HepG2 (cell line): ENCODE data around the gene PSMG1. TPM values are rescaled to one million over a fixed set of nuclear protein-coding genes. Genes with fewer than 3 reads are reported as not detected.

Experiments used
- ATAC-seq: fragments of 200-7000 bp; cut with Tn5 transposase; 3 replicates; pipeline ENCODE4 v1.9.1; 2020; ENCODE audit warnings: mild to moderate bottlenecking, moderate library complexity
- BruUV-seq: library from RNA; stranded (reverse); fragments of 400-500 nt; replicated peaks from 2 replicates; lab custom pipeline; 2021; lab: Mats Ljungman, UMichigan
- CTCF ChIA-PET: fragments of 300-600 bp; formaldehyde crosslinking; extraction: SDS; loops from one replicate; lab custom pipeline; 2021; ENCODE audit warnings: low total read pairs, inconsistent platforms, low intra/inter-chr PET ratio; lab: Yijun Ruan, JAX
- POLR2A ChIA-PET: fragments of 350-600 bp; sonication (Branson Sonifier 250); formaldehyde crosslinking; loops from one replicate; lab custom pipeline; 2020; ENCODE audit warnings: antibody characterized with exemption, inconsistent platforms; lab: Yijun Ruan, JAX
- DNase-seq: peaks from one replicate; pipeline ENCODE4 v3.0.0-alpha.2; 2015; ENCODE audit warnings: low spot score
- FAIRE-seq: peaks from 3 replicates; lab custom pipeline; 2011; peaks lifted over from hg19 to GRCh38; lab: Jason Lieb, UNC
- H2AFZ ChIP-seq: one replicate; pipeline ENCODE4 v1.6.1; 2011; ENCODE audit warnings: low read length, inconsistent platforms
- H3K27ac ChIP-seq: fragments of 300-600 bp; 3 replicates; pipeline ENCODE4 v1.8.0; 2011; ENCODE audit warnings: mixed run types, mild to moderate bottlenecking, mixed read lengths, low read length, inconsistent platforms; ENCODE audit not compliant: insufficient read depth; ENCODE audit errors: extremely low read length
- H3K27me3 ChIP-seq, 2 experiments: fragments of 200-600 bp in 1 of 2; 2 replicates in 1 of 2; 3 replicates in 1 of 2; pipeline versions ENCODE4 v1.6.0 to v1.8.0; 2011; ENCODE audit warnings: low read length in 2 of 2, mild to moderate bottlenecking in 2 of 2, moderate library complexity in 2 of 2, inconsistent platforms in 1 of 2; ENCODE audit not compliant: insufficient read depth in 2 of 2, control insufficient read depth in 1 of 2
- H3K36me3 ChIP-seq, 2 experiments: fragments of 200-600 bp in 1 of 2; replicated peaks in 1 of 2; 2 replicates in 1 of 2; 3 replicates in 1 of 2; pipeline versions ENCODE4 v1.5.1 to v1.8.0; 2011; ENCODE audit warnings: low read length in 2 of 2, inconsistent platforms in 1 of 2; ENCODE audit not compliant: insufficient read depth in 2 of 2, control insufficient read depth in 1 of 2
- H3K4me1 ChIP-seq: 2 replicates; pipeline ENCODE4 v1.5.1; 2012; ENCODE audit warnings: low read length, inconsistent platforms; ENCODE audit not compliant: insufficient read depth
- H3K4me2 ChIP-seq: 2 replicates; pipeline ENCODE4 v1.6.0; 2011; ENCODE audit warnings: low read depth, low read length, inconsistent platforms
- H3K4me3 ChIP-seq, 3 experiments: fragments of 200-600 bp in 1 of 3; sonication (generic), shearing (Covaris generic) in 1 of 3; replicated peaks in 1 of 3; 2 replicates each; pipeline ENCODE4 v1.5.1; 2011 to 2016; ENCODE audit warnings: low read length in 3 of 3, inconsistent platforms in 2 of 3, low read depth in 2 of 3, mild to moderate bottlenecking in 2 of 3, control low read depth in 1 of 3, mixed read lengths in 1 of 3; ENCODE audit not compliant: insufficient read depth in 1 of 3
- H3K79me2 ChIP-seq: one replicate; pipeline ENCODE4 v1.6.1; 2011; ENCODE audit warnings: low read length, inconsistent platforms; ENCODE audit not compliant: insufficient read depth
- H3K9ac ChIP-seq: 2 replicates; pipeline ENCODE4 v1.6.0; 2011; ENCODE audit warnings: mild to moderate bottlenecking, low read depth, low read length, inconsistent platforms; ENCODE audit not compliant: insufficient read depth
- H3K9me3 ChIP-seq: 2 replicates; pipeline ENCODE4 v1.5.1; 2012; ENCODE audit warnings: mild to moderate bottlenecking, low read length
- H4K20me1 ChIP-seq: 2 replicates; pipeline ENCODE4 v1.6.0; 2011; ENCODE audit warnings: inconsistent platforms, mild to moderate bottlenecking, low read length, moderate library complexity; ENCODE audit not compliant: insufficient read depth
- BCLAF1 ChIP-seq: fragments of 450-650 bp; IDR thresholded peaks from 2 replicates; pipeline ENCODE4 v1.6.1; 2017; ENCODE audit warnings: mild to moderate bottlenecking
- CBX1 ChIP-seq: IDR thresholded peaks from one replicate; pipeline ENCODE4 v1.6.1; 2016; ENCODE audit warnings: antibody characterized with exemption, low read depth
- FOXA3 ChIP-seq: IDR thresholded peaks from 2 replicates; pipeline ENCODE4 v1.6.1; 2016; ENCODE audit warnings: missing genetic modification reagents, missing compliant biosample characterization
- GATAD1 ChIP-seq: IDR thresholded peaks from 2 replicates; pipeline ENCODE4 v1.6.1; 2016; ENCODE audit warnings: missing genetic modification reagents, missing compliant biosample characterization
- KAT7 ChIP-seq: IDR thresholded peaks from 2 replicates; pipeline ENCODE4 v1.6.1; 2018; ENCODE audit warnings: borderline replicate concordance, missing compliant biosample characterization
- MZF1 ChIP-seq: sonication (generic); formaldehyde crosslinking; IDR thresholded peaks from 2 replicates; pipeline ENCODE4 v1.8.1; 2023; ENCODE audit warnings: mild to moderate bottlenecking, missing genetic modification reagents, borderline replicate concordance
- RNF2 ChIP-seq: fragments of 450-650 bp; conservative IDR thresholded peaks from 2 replicates; pipeline ENCODE4 v1.6.1; 2016; ENCODE audit warnings: low read depth
- ZNF230 ChIP-seq: sonication (generic); formaldehyde crosslinking; IDR thresholded peaks from 2 replicates; pipeline ENCODE4 v1.4.0; 2020; ENCODE audit warnings: mild to moderate bottlenecking, missing genetic modification reagents
- ZNF773 ChIP-seq: sonication (generic); formaldehyde crosslinking; IDR thresholded peaks from 2 replicates; pipeline ENCODE4 v1.4.0; 2020; ENCODE audit warnings: missing genetic modification reagents, borderline replicate concordance
- ZNF780A ChIP-seq: sonication (generic); formaldehyde crosslinking; IDR thresholded peaks from 2 replicates; pipeline ENCODE4 v1.8.0; 2022; ENCODE audit warnings: mild to moderate bottlenecking, missing genetic modification reagents, moderate library complexity
- WGBS: methylation state at CpG from one replicate; pipeline ENCODE4 v1.1.6; 2017; ENCODE audit warnings: low lambda C conversion rate; 5-methylcytosine and 5-hydroxymethylcytosine counted together
- in situ Hi-C: cut with HindIII; loops from 2 replicates; pipeline ENCODE4 v1.10.0; 2017; ENCODE audit warnings: low pct_unique_long_range_greater_than_20kb; ENCODE audit not compliant: extremely low pct_ligation_motif_present
- intact Hi-C: fragments of 100-400 bp; cut with micrococcal nuclease; formaldehyde crosslinking; loops from one replicate; pipeline ENCODE4 v1.10.0; 2022; ENCODE audit not compliant: unreplicated experiment
- polyA plus RNA-seq, 8 experiments: library from polyadenylated mRNA; depleted of rRNA in 3 of 8; stranded (reverse) in 7 of 8; unstranded in 1 of 8; fragments of >200 nt; fragmentation: Illumina TruSeq in 4 of 8; extraction: Trizol in 4 of 8; gene quantifications; 2 replicates each; pipeline versions ENCODE4 v1.2.1 to v1.2.3, GENCODE V29; 2011 to 2016; ENCODE audit warnings: low read depth in 4 of 8, missing spikeins in 1 of 8, mixed read lengths in 1 of 8; ENCODE audit not compliant: insufficient read depth in 1 of 8
- total RNA-seq, 5 experiments: library from RNA; depleted of rRNA; stranded (reverse); fragments of >200 nt; fragmentation: Illumina TruSeq; extraction: Trizol; gene quantifications; 2 replicates each; pipeline ENCODE4 v1.2.3, GENCODE V29; 2016; ENCODE audit warnings: low read depth in 1 of 5

PSMG1 gene
- total and polyA plus RNA-seq, 2 of the 13 experiments (the other 11 are each of a cell fraction or from before 2014, with no cell fraction given) = 63.6 to 173 TPM

- TF ChIP-seq BCLAF1 (no peak), KAT7 (no peak)
These were observed 36.9 kb upstream of the PSMG1 start (continued) for GRCh38 chr21:39220150-39220549.

GRCh38 chr21:39218082-39218409, 34.8 kb upstream of the PSMG1 start:
- ChIA-PET POLR2A (no interaction called here), CTCF (no interaction called here)
- ATAC-seq = no peak
- TF ChIP-seq CBX1 = no peak
- no peak for TF ChIP-seq RNF2
- TF ChIP-seq GATAD1 = no peak
- TF ChIP-seq ZNF773 (CRISPR knock-in tag) = no peak
- TF ChIP-seq MZF1 = no peak
- TF ChIP-seq ZNF780A (CRISPR knock-in tag) = no peak
- TF ChIP-seq FOXA3 (CRISPR knock-in tag) = no peak
- no peak for TF ChIP-seq ZNF230
- in situ Hi-C loops (no loop called here), intact Hi-C loops (no loop called here)
- Histone ChIP-seq H3K4me2 (no peak overlapping the region), H4K20me1 (no peaks in the 10 kb centered on the region), H3K9ac (no peak overlapping the region), H3K9me3 (no peaks in the 10 kb centered on the region), H3K4me1 (no peaks in the 10 kb centered on the region), H3K36me3 (peaks cover 0 to 39% of the 10 kb centered on the region in 2 experiments; a peak in 4 of 5 replicates), H2AFZ (no peak overlapping the region), H3K4me3 (no peak overlapping the region), H3K27ac (no peak overlapping the region), H3K79me2 (no peaks in the 10 kb centered on the region), H3K27me3 (no peaks in the 10 kb centered on the region)
- no peak for FAIRE-seq
- BruUV-seq = no TSS peak
- WGBS = 76% methylated on average over 4 of the region's 4 CpGs
- DNase-seq = no peak
